Activated CD4-positive, alpha-beta T cell treated with anti-CD3 and anti-CD28 coated beads, Interleukin-2, Interleukin-6, amounts not matched to agents 100 ng/mL and 50 ng/mL, durations not matched to agents 16 hours and 8 hours (primary cell): Measurements from ENCODE around the gene KCNS1.
"Not testable (repeated sequence)": the region's sequence is repeated elsewhere in the genome, so short reads cannot be mapped to it uniquely, and the experiment has no call there.

Experiments used
- DNase-seq: peaks from one replicate; pipeline ENCODE4 v3.0.0-alpha.2; 2020

The KCNS1 gene, protein sequence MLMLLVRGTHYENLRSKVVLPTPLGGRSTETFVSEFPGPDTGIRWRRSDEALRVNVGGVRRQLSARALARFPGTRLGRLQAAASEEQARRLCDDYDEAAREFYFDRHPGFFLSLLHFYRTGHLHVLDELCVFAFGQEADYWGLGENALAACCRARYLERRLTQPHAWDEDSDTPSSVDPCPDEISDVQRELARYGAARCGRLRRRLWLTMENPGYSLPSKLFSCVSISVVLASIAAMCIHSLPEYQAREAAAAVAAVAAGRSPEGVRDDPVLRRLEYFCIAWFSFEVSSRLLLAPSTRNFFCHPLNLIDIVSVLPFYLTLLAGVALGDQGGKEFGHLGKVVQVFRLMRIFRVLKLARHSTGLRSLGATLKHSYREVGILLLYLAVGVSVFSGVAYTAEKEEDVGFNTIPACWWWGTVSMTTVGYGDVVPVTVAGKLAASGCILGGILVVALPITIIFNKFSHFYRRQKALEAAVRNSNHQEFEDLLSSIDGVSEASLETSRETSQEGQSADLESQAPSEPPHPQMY

GRCh38 chr20:45100563-45101245 is at the start of gene KCNS1:
Gene KCNS1 (minus strand): TSS chr20:45101127. CDS start chr20:45099236, 1,891 bp downstream.
- DNase-seq: no peak

GRCh38 chr20:45149062-45149461 is 48.1 kb upstream of the KCNS1 start:
- no peak for DNase-seq

GRCh38 chr20:45140836-45141235 is 39.9 kb upstream of the KCNS1 start:
- DNase-seq: no peak

DNA sequence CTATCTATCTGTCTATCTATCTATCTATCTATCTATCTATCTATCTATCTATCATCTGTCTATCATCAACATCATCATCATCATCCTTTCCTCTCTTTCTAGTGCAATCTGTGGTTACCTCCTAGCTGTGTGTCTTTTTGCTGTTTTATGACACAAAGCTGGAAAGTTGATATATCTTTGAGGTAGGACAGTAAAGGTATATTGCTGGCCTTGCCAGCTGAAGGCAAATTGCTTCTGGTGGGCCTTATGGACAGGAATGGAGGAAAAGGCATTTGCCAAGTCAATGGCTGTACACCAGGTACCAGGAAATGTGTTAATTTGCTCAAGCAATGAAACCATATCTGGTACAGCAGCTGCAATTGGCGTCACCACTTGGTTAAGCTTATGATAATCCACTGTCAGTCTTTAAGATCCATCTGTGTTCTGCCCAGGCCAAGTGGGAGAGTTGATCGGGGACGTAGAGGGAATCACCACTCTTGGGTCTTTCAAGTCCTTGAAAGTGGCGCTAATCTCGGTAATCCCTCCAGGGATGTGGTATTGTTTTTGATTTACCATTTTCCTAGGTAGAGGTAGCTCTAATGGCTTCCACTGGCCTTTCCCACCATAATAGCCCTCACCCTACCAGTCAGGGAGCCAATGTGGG is 38.9 kb upstream of the KCNS1 start:
- DNase-seq: not testable (repeated sequence)

DNA sequence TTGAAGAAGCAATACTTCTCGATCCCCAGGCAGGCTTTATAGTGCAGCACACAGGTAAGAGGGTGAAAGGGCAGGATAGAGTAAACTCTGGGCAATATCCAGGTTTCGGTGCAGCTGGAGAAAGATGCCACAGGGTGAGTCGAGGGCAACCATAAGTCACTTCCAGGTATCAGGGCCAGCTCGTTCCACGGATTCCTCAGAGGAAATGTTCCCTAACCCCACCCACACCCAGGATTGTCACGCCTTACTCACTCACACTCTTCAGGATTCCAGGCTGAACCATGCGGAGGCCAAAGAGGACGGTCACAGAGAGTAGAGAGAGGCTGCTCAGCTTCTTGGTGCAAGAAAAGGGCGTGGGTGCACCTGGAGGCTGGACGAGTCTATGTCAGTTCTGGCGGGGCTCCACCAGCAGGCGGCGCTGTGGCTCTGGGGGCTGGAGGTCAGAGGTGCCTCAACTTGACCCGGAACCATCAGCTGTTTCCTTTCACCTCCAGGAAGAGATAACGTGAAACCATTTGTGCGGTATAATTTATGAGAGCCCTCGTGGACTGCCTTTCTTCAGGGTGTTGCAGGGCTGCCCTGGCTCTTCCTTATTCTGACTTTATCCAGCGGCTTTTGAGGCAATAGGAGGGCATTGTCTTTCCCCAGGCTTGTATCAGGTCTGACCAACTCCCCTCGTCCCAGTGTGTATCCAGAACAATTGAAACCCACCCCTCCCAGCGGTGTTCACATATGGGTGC is 37.8 kb upstream of the KCNS1 start:
- DNase-seq: peak; percentile 86

DNA sequence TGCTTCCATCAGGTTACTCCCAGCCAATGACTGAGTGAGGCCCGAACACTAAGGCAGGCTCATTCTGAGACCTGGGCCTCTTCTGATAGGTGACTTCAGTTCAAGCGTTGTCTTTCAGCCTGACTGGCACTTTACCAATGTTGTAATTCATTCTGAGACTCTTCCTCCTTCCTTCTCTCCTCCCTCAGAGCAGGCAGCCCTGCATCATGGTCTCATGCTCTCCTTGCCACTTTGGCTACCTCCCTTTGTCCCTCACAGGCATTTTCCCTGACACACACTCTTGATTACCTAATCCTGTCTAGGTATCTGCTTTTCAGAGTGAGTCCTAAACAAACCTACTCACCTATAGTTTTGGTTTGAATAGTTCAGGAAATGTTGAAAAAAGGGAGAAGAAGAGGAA is 36.0 kb upstream of the KCNS1 start:
- DNase-seq: no peak

DNA sequence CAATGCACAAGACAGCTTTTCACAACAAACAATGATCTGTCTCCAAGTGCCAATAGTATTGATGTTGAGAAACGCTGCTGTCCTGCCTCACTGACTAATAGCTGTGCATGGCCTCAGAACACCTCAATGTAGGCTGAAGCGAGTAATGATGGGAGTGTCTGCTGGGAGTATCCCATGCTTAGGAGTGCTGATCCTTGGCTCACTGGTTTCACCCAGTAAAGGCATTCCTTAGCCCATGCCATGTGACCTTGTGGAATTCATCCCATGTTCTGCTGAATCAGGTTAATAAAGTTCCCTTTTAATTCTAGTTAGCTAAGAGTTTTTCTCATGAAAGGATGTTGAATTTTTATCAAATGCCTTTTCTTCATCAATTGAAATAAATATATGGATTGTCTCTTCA is 27.2 kb upstream of the KCNS1 start:
- no peak for DNase-seq

DNA sequence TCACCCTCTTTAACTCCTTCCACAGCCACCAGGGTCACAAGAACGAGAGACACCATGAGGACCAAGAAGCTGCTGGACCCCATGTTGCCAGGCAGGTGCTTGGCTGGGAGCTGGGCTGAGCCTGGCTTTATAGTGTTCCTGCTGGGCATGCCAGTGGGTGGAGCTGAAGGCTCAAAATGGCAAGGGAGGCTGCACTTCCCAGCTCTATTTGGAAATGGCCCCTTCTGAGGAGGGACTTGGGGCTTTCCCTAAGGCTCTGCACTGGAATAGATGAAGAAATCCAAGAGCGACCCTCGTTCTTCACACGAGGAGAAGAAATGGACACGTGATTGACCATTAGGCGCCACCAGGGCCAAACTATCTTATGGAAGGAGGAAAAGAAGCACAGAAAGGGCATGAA is 23.4 kb upstream of the KCNS1 start, which contains the start of gene WFDC12:
WFDC12 (minus strand) TSS at position 101 of the 400 bp plus-strand sequence; CDS start at position 83, 18 bp downstream.
- no peak for DNase-seq

DNA sequence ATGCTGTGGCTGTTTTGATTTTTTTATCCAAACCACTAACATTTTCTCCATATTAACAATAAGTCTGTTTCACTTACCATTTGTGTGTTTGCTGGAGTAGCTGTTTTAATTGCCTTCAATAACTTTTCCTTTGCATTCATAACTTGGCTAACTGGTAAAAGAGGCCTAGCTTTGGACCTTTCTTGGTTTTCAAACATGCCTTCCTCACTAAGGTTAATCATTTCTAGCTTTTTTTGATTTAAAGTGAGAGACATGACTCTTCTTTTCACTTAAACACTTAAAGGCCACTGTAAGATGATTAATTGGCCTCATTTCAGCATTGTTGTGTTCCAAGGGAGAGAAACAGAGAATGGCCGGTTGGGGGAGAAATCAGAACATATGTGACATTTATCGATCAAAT is 20.5 kb upstream of the KCNS1 start:
- no peak for DNase-seq

GRCh38 chr20:45119556-45120266 is 18.8 kb upstream of the KCNS1 start:
- no peak for DNase-seq

DNA sequence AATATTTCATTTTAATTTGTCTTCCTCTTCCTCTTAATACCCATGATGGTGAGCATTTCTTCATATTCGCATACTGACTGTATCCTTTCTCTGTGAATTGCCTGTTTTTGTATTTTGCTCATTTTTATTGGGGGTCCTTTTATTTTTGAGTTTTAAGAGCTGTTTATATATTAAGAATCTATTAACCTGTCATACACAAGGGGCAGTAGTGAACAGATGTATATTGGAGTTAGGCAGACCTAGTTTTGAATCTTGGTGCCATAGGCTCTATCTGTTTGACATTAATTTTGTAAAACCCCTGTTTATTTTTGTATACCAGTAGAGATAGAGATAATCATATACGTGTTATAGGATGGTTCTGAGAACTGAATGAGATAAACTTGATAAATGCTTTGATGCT is 17.1 kb upstream of the KCNS1 start:
- DNase-seq: no peak

- no peak for DNase-seq
Observed at GRCh38 chr20:45117581-45117980, 16.7 kb upstream of the KCNS1 start.

- DNase-seq: no peak
Observed at GRCh38 chr20:45115829-45116228, 14.9 kb upstream of the KCNS1 start.

GRCh38 chr20:45115386-45115774 is 14.5 kb upstream of the KCNS1 start:
- no peak for DNase-seq

DNA sequence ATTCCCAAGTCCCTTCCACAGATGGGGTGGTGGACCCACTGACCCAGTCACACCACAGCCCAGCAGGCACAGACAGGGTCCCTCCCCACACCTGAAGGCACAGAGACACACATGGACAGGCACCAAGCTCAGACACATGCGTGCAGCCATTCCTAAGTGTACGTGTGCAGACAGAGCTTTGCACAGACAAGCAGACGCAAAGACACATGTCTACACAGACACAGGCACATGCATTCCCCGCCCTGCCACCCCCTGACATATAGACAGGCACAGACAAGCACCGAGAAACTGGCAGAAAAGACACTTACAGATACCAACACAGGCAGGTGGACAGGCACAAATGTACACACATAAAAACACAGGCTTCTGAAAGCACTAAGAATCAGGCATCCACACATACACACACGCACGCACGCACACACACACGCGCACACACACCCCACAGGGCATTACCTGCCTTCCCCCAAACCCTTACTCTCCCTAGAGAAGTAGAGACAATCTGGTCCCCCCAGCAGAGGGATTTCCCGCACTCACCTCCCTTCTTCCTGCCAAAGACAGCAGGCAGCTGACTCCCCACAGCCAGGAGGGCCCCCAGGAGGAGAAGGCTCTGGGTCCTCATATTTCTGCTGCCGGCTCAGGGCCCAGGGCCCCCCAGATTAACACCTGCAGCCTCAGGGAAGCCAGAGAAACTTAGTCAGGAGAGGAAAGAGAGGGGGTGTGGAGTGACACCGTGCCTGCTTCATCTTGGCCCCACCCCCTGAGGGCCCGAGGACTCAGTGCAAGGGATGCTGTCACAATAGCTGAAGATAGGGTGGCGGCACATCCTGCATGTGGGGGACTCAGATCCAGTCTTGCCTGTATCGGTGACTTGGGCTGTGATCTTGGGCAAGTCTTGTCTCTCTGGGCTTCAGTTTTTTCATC is 13.8 kb upstream of the KCNS1 start, which contains the start of gene WFDC5:
WFDC5 (minus strand) TSS at position 710 of the 921 bp plus-strand sequence; CDS start at position 619, 91 bp downstream.
- DNase-seq: no peak

DNA sequence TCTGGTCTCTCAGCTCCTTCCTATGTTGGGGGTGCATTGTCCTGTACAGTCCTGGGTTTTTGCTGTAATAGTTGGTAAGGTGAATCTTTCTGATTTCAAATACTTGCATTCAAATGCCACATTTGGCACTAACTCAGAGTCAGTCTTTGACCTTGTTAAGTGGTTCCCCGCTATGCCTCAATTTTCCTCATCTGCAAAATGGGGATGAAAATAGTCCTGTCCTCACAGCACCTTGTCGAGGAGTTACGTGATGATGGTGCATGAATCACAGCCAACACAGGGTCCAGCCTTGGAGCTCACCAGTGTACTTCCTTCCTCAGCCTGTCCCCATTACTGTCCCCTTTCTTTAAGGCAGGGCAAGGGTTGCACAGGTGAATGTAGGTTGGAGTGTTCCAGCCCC is 12.9 kb upstream of the KCNS1 start:
- no peak for DNase-seq

GRCh38 chr20:45112754-45113153 is 11.8 kb upstream of the KCNS1 start:
- DNase-seq: no peak

- DNase-seq: peak; percentile 51
Observed at GRCh38 chr20:45111799-45112471, 11.0 kb upstream of the KCNS1 start.

- no peak for DNase-seq
Observed at GRCh38 chr20:45111285-45111684, 10.4 kb upstream of the KCNS1 start.

GRCh38 chr20:45110301-45110700 is 9.4 kb upstream of the KCNS1 start:
- no peak for DNase-seq
